CD1c-positive myeloid dendritic cell (primary cell): ENCODE data around the gene TOP2B.

Experiments
- DNase-seq: peaks from one replicate; pipeline ENCODE4 v3.0.0-alpha.2; 2016; ENCODE audit errors: extremely low spot score

TOP2B gene

DNA sequence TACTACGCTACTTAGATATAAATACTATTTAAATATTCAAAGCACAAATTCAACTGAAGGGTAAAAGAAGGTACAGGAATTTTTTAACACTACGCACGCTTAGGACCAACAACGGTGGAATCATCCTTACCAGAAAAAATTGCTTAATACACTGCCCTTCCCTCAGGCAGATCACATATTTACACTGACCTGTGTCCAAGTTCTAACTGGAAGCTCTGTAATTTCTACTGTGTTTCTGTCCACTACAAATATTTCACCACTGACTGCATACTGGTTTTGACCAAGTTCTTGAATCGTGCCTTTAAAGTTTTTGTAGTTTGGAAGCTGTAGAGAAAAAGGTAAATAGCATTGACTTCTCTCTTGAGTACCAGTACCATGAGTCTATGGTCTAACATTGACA is 44.2 kb downstream of the TOP2B start:
- DNase-seq: no peak

DNA sequence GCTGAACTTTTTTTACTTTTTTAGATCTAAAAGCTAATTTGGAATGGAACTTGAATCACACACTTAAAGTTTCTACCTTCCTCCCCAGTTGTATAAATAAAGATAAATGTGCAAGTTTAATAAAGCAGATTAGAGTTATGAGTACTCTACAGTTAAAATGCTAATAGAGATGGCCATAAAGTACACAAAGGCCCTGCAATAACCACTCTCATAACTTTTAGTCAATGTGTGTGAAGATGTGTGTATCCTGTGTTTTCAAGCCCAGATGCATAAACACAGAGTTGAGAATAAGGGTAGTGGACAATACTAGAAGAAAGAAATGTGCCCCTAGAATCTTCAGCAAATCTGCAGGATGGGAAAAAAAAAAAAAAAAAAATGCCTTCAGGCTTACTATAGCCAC is 45.3 kb downstream of the TOP2B start:
- no peak for DNase-seq

DNA sequence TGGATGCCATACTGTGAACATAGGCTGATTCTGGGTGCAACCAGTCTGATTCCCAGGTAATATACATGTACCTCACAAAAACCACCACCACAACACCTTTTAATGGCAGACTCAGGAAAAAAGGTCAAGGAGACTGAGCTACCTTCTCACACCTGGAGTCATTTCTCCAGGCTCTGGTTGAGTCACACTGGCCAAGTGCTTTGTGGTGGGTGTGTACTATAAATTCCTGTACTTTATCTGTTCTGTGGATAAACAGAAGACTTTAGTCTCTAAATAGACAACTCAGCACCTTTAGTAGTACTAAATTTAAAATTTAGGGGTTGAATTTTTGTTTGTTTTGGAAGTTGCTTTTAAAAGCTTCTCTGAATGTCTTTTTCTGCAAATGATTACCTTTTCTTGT is 46.7 kb downstream of the TOP2B start:
- DNase-seq: no peak

DNA sequence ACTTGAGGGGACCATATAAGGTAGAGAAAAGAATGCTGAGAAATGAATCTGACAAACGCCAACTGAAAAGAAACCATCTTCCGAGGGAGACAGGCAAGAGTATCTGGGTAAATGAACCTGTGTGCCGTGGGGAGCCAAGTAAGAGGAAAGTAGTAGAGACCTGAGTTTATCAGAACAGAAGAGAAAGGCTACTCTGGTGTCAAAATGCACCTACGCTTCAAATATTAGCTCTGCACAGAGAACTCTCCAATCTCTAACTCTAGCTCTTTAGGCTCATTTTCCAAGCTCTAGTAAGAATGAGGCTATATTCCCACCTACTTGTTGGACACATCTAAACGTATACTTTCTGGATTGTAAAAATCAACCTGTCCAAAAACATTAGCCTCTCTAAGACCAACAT is 53.5 kb downstream of the TOP2B start:
- DNase-seq: no peak

DNA sequence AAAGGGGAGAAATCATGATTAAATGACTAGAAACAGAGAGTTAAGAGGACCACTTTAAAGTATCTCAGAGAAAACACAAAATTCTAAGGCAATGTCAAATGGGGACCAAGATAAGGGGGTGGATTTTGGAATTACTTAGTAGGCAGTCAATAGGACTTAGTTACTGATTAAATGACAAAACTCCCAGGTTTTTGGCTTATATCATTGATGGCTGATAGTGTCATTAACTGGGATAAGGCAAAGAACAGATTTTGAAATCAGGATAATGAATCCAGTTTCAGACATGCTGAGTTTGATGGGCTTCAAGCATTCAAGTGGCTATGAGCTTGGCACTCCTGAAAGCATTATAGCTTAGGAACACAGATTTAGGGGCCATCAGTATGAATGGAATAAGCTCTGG is 53.9 kb downstream of the TOP2B start:
- DNase-seq: no peak

DNA sequence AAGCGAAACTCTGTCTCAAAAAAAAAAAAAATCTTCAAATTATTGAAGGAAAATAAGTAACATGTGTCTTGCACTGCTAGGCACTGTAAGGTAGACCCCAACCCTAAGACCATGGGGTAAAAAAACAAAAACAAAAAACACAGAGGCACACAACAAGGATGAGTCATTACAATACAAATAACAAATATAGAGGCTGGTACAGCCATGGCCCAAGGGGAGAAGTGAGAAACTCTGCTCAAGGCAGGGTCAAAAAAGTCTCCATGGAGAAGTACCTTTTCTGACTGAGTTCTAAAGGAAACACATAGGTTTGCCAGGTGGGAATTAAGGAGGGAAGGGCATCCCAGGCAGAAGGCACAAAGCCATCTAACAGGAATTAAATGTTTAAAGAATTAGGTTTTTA is 54.5 kb downstream of the TOP2B start:
- no peak for DNase-seq

DNA sequence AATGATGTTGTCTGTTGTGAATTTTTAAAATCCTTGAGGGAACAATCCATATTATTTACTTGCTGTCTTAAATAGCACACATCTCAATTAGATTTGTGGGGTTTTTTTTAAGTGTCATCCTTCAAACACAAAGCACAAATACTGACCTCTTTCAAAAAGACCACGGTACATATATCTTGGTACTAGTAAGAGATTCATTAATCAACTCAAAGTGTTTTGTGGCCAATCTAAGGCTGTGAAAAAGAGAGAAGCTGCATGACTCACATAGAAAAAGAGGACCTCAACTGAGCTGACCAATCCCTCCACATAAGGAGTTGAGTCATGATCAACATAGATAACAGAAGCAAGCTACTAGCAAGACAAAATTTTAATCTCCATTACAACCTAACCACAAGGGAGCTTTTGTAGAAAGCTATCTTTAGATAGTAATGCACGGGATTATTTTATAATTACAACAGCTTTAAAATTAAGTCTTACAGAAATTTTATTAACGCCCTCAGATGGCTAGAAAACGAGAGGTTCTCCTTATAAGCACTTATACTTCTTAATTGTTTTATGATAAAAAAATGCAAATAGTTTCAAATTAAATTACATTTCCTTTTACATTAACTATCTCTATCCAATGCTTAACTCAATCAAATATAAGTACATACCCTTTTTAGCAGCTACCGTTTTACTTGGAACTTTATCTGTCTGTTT is 60.5 kb downstream of the TOP2B start:
- peak; percentile 84 for DNase-seq

DNA sequence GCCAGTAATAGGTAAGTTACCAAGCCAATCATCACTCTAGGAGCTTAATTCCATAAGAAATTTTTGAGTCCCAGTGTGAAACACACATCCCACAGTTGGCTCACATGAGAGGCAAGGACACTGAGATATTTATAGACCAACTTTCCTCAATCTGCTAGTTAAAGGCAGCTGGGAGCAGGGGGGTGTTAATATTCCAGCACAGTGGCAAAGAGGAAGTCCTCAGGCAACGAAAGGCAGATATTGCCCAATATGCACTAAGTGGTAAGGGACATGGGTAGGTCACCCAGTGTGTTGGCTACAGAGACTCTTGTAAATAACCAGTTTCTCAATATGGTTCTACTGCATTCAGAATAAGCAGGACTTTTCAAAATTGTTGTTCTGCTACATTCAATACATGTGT is 61.0 kb downstream of the TOP2B start:
- peak; percentile 86 for DNase-seq

DNA sequence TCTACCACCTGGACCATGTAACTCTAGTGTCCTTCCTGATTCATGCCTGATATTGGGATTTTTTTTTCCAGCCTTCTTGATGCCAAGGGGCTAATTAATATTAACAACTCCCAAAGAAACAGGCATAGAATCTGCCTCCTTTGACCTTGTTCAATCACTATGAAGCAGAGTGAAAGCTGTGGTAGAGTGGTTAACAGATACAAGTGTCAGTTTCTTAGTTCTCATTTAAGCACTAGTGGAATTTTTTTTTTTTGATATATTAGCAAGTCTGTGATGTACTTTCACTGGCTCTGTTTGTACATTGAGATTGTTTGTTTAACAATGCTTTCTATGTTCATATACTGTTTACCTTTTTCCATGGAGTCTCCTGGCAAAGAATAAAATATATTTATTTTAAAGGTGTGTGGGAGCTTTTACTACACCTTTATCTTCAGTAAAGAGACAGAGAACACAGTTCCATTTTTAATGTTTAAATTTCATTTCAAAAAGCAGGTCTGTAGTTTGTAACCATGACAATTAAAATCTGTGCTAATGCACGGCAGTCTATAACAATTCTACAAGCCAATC is 67.1 kb downstream of the TOP2B start:
- no peak for DNase-seq

DNA sequence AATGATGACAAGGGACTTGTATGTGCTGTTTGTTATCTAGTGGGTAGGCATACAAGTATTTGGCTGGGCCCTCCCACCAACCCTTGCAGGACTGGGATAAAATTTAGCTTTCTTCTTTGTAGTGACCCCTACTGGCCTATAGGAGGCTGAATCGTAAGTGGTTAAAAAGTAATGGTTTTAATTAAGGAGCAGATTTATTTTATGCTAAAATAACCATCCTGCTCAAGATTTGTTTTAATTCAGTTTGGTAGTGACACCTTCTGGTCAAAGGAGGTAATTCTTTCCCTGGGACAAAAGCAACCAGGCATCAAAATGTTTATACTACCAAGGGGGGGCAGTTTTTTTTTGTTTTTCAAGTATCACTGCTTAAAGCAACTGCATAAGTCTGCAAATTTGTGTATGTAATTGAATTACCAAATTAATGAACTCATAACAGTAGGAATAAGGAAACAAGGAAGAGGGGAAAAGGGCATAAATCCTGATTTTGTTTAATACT is 70.7 kb downstream of the TOP2B start:
- peak; percentile 43 for DNase-seq

DNA sequence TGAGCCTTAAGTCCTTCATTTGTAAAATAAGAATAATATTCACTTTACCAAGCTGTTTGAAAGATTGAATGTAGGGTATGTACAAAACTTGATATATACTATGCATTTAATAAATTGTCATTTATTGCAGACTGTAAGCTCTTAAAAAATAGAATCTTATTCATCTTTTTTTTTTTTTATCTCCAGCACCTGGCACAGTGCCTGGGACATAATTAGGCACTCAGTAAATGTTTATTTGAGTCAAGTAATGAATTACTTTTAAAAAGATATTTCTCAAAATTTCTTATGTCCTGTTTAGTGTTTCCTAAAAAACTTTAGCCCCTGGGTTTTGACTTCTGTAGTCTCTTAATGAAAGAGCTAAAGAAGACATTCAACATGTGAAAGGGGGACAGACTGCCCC is 71.7 kb downstream of the TOP2B start:
- DNase-seq: no peak

DNA sequence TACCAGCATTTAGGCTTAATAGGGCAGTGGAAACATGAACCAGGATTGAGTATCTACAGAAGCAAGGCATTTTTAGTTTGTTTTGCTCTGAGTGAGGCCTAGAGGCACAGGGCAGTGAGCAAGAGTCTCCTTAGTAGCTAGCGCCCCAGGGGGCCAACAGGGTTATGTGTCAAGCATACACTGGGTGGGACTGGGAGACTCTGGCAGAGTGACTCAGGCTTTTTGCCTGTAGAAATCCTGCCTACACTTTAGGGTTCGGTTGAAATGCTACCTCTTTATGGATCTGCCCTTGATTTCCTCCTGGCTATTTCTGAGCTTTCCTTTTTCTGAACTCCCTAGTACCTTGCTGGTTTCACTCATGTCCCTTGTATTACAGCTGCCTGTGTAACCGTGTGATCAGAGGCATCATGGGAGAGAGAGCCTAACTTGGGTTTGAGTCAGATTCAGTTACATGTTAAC is 72.2 kb downstream of the TOP2B start:
- DNase-seq: no peak

DNA sequence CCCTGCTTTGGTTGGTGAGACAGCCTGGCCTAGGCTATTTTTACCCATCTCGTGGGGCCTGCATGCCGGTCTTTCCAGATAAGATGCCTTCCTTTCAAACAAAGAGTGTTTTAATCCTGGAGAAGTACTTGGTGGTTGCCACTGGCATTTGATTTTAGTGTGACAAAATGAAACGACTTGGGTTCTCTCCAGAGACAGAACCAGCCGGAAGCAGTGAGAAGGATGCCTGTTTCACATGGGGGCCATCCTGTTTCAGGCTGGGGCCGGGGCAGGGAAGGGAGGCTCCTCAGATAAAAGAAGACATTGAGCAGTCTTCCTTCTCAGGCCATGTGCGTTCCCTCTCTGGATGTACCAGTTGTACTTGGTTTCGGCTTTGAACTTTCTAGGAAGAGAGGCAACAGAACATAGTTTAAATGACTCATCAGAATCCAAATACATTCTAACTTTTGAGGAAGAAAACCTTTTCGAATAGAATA is 74.9 kb downstream of the TOP2B start:
- DNase-seq: no peak

DNA sequence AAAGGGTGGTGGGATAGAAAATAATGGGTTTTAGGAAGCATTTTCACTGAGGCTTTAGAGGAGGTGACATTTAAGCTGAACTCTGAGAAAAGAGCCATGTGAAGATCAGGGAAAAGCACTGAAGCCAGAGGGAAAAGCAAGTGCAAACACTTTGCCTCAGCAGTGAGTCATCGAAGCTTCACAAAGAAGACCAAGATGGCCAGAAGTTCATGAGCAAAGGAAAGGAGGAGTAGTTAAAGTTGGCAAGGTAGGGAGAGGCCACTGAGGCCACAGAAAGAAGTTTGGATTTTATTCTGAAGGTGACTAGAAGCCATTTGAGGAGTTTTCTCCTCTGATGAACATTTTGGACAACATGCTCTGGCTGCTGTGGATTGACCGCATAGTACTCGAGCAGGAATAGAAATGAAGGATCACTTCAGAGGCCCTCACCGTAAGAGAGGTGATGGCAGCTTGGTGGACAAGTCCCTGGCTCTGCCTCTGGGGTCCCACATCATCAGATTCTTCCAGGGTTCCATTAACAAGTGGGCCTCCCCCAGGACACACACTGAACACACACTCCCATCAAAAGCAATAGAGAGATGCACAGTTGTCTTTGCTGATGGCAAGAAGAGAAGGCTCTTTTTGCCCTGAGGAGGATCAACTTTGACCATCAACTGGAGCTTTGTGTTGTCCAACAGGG is 75.5 kb downstream of the TOP2B start:
- no peak for DNase-seq

DNA sequence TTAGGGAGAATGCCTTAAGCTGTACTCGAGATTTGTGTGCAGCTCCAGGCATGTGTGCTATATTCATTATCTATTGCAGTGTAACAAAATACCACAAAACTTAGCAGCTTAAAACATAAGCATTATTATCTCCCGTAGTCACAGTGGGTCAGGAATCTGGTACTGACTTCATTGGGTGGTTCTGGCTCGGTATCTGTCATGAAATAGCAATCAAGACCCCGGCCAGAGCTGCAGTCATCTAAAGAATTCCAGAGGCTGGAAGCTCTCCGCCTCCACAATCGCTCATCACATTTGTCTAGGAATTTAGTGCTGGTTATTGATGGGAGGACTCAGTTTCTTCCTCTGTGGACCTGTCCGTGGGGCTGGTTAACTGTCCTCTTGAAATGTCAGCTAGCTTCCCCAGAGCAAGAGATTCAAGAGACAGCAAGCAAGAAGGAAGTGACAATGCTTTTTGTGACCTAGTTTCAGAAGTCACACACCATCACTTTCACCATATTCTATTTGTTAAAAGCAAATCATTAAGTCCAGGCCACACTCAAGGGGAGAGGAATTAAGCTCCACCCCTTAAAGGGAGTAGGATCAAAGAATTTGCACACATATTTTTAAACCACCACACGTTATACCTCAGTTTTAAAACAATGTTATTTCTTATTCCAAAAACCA is 76.1 kb downstream of the TOP2B start:
- DNase-seq: no peak

DNA sequence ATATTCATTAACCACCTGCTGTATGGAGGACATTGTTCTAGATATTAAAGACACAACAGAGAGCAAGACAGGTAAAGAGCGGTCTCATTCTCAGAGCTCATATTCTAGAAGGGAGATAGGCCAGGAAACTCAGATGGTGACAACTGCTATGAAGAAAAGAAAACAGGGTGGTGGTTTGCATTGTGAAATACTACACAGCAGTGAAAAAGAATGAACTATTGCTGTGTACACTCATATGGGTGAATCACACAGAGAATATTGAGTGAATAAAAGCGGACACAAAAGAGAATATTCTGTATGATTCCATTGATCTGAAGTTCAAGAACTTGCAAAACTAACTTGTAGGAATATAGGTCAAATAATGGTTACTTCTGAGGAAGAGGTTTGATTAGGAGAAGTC is 76.7 kb downstream of the TOP2B start:
- no peak for DNase-seq

DNA sequence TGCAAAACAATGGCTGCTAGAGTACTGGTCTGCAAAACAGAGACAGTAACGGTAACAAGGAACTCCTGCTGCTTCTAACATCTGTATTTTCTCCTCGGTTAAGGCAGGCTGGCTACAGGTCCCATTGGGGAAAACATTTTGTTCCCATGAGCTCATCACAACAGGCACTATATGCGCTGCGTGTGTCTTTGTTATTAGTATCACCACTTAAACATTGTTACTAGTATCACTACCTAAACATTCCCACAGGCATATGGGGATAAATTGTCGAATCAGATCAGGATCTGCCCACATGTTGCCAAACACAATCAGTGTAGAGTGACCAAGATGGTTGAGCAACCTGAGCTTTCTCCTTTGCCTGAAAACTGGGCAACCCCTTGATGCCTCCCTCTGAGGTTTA is 77.2 kb downstream of the TOP2B start:
- no peak for DNase-seq

DNA sequence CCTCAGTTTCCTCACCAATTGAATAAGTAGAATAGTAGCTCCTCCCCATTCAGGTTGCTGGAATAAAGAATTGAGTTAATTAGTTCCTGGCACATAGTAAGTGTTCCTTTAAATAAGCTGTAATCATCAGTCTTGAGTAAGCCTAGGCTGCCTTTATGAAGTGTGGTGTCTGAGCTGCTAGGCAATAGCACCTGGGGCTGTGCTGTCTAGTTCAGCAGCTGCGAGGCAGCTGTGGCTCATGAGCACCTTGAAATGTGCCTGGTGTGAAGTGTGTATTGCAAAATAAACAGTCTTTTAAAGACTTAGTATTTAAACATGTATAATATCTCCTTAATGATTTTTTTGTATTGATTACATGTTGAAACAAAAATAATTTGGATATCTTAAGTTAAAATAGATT is 77.6 kb downstream of the TOP2B start:
- no peak for DNase-seq

DNA sequence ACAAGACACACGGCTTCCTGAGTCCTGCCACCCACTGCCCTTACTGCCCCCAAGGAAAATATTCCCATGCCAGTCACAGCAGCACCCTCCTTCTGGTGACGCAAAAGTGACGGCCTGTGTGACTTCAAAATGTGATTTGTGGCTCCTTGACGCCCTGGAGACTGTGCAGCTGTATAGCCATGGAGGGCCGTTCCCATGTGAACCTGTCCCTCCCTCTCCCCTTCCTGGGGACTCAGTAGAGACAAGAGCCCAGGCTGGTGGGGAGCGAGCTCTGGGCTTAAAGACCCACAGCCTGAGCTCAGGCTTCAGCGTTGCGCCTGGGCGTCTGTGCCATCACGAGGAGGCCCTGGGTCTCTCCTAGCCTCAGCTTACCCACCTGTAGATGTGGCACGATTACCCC is 78.2 kb downstream of the TOP2B start:
- DNase-seq: no peak

DNA sequence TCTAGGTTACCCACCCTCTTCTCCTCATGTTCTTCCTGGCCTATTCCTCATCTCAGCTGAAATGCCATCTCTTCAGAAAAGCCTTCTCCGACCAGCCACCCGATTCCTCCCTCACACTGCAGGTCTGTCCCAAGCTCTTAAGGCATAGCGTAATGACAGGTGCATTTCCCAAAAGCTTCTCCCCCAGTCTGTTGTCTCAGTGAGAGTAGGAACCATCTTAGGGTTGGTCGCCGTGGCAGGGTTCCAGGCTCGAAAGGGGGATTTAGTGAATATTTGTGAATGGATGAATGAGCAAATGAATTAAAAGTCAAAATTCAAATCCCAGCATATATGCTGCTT is 78.6 kb downstream of the TOP2B start:
- no peak for DNase-seq

DNA sequence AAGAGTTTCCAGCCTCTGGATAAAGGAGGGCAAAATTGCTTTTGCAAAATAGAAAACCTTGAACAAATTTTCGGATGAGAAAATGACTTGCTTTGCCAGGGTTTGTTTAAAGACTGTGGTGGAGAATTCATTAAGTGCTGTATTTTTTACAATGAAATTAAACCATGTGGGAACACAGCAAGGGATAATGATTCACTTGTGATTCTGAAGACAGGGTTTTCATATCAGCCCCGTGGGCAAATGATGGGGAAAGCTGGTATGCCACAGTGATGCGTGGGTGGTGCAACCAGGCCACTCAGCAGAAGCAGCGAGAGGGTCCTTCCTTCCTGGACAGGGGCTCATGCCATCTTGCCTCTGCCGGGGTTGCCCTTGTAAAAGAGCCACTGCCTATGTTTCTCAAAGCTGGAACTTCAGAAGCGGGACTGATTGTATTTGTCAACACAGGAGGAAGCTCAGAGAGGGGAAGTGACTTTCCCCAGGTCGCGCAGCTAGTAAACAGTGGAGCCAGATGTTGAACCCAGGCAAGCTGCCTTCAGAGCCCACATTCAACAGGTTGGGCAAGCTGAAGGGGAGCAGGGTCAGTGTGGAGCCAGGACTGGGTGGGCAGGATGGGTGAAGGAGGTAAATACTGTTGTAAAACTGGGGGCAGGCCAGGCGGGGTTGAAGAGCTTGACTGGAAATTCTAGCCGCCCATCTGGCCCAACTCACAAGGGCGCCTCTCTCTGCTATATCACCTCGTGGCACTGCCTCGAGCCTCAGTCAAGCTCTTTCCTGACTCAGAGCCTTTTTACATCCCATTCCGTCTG is 79.1 kb downstream of the TOP2B start:
- DNase-seq: no peak
